Measurements from ENCODE around the gene MEIS1. TPM values are rescaled to one million over a fixed set of nuclear protein-coding genes. Genes with fewer than 3 reads are reported as not detected.
A peak's percentile ranks its signal among the peaks of the same experiment; 100 is the strongest.

The MEIS1 gene
- total RNA-seq, 1 experiment from 2014 or later: 9.1 TPM

DNA sequence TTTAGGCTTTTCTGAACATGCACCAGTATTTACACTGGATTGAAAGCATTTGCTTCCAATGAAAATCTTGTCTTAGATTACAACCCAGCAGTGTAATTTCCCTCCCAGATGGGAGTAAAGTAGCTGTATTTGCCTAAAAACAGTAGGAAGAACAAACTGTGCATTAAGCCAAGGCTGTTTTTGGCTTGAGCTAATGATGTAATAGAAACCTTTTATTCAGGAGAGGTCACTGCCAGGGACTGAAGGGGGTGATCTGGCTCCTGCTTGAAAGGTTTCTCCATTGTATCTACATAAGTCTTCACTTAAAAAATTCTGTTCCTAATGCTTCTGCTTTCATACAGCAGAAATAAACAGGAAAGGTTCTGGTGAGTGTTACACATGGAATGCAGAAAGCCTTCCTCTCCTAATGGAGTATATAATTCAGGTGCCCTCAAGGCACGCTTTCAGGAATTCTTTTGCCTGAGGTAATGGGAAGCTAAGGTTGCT lies 74.4 kb downstream of the MEIS1 start:
- CTCF ChIA-PET: no interaction called here
- no peak overlapping the region for H3K4me3 ChIP-seq
- intact Hi-C loops (cut with micrococcal nuclease; ENCODE audit: unreplicated experiment): loop anchor here (1.0 to 2.0 kb wide), 2 partner anchors 15 to 75 kb away; no protein-coding TSS in a partner anchor
- H3K36me3 ChIP-seq (ENCODE audit: low read depth): no peaks in the 10 kb centered on the region
- H3K9me3 ChIP-seq (ENCODE audit: insufficient read depth, low read depth): no peaks in the 10 kb centered on the region
- H2AFZ ChIP-seq: no peak overlapping the region
- no peaks in the 10 kb centered on the region for H4K20me1 ChIP-seq (ENCODE audit: insufficient read depth)
- H3K9me2 ChIP-seq (ENCODE audit: insufficient read depth): no peaks in the 10 kb centered on the region
- H3K79me2 ChIP-seq (ENCODE audit: low read depth): no peaks in the 10 kb centered on the region
- BruUV-seq (replicated peaks): no TSS peak
- H3K4me2 ChIP-seq: peak overlapping the region; percentile 43
- POLR2A ChIA-PET (ENCODE audit: unreplicated experiment): interaction anchor here (0.6 to 0.8 kb wide), 2 partner anchors 73 to 75 kb away, joined by 5 to 7 read pairs; no protein-coding TSS in a partner anchor
- H3K27ac ChIP-seq: peak overlapping the region; percentile 68
- H3K27me3 ChIP-seq (ENCODE audit: insufficient read depth, low read depth): no peaks in the 10 kb centered on the region
- peak; percentile 48 to 89 for DNase-seq
- peaks cover 23% of the 10 kb centered on the region for H3K4me1 ChIP-seq (replicated peaks; ENCODE audit: insufficient read depth)
- TF ChIP-seq EZH2 (IDR thresholded peaks at IDR 0.05; ENCODE audit: low read depth): no peak
- TF ChIP-seq, protein P1, sequence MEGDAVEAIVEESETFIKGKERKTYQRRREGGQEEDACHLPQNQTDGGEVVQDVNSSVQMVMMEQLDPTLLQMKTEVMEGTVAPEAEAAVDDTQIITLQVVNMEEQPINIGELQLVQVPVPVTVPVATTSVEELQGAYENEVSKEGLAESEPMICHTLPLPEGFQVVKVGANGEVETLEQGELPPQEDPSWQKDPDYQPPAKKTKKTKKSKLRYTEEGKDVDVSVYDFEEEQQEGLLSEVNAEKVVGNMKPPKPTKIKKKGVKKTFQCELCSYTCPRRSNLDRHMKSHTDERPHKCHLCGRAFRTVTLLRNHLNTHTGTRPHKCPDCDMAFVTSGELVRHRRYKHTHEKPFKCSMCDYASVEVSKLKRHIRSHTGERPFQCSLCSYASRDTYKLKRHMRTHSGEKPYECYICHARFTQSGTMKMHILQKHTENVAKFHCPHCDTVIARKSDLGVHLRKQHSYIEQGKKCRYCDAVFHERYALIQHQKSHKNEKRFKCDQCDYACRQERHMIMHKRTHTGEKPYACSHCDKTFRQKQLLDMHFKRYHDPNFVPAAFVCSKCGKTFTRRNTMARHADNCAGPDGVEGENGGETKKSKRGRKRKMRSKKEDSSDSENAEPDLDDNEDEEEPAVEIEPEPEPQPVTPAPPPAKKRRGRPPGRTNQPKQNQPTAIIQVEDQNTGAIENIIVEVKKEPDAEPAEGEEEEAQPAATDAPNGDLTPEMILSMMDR (conservative IDR thresholded peaks at IDR 0.05): no peak
- H3F3A ChIP-seq (ENCODE audit: insufficient read depth, low read depth): no peaks in the 10 kb centered on the region; the same call in none of the 2 replicates

DNA sequence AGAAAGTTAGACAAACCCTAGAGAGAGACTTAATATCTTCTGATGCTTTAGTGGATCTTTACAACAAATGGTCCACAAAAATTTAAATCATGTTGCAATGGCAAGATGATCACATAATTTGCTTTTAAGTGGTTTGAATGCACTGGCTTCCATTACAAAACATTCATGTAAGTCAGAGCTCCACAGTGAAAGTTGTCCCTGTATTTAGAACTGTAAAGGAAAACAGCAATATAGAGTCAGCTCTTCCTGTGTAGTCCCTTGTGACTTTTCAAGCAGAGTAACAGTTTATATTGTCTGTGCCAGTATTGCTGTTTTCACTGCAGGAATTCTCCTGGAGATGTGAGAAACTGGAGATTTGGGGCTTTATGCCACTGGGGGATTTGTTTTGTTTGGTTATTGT lies 77.7 kb downstream of the MEIS1 start:
- Histone ChIP-seq H3K79me2 (ENCODE audit: low read depth) (no peaks in the 10 kb centered on the region), H3K4me1 (replicated peaks; ENCODE audit: insufficient read depth) (peaks cover 23% of the 10 kb centered on the region), H3F3A (ENCODE audit: insufficient read depth, low read depth) (no peaks in the 10 kb centered on the region; the same call in none of the 2 replicates), H3K4me2 (no peak overlapping the region), H4K20me1 (ENCODE audit: insufficient read depth) (no peaks in the 10 kb centered on the region), H3K4me3 (no peak overlapping the region), H3K36me3 (ENCODE audit: low read depth) (no peaks in the 10 kb centered on the region), H3K9me3 (ENCODE audit: insufficient read depth, low read depth) (no peaks in the 10 kb centered on the region), H3K9me2 (ENCODE audit: insufficient read depth) (no peaks in the 10 kb centered on the region; the same call in 1 of the 2 replicates), H2AFZ (no peak overlapping the region), H3K27ac (no peak overlapping the region), H3K27me3 (ENCODE audit: insufficient read depth, low read depth) (no peaks in the 10 kb centered on the region)
- no peak for TF ChIP-seq EZH2 (IDR thresholded peaks at IDR 0.05; ENCODE audit: low read depth)
- TF ChIP-seq, protein P1 (conservative IDR thresholded peaks at IDR 0.05): no peak
- intact Hi-C loops (cut with micrococcal nuclease; ENCODE audit: unreplicated experiment): no loop called here
- no peak for DNase-seq
- ChIA-PET POLR2A (ENCODE audit: unreplicated experiment) (no interaction called here), CTCF (no interaction called here)
- BruUV-seq (replicated peaks): no TSS peak

DNA sequence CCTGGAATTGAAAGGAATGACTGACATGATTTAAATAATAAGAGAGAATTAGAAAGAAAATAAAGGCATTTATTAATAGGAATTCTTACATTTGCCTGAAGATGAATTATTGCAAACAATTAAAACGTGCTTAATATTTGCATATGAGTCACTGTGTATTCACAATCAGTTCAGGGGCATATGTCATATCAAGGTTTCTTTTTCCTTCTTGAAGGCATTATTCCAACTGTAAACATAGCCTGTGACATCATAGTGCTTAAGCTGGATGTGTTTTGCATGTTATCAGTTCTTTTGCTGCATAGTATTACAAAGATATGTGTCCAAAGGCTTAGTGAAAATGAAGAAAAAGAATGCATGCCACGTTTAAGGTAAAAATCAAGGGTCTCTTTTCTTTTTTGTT lies 80.8 kb downstream of the MEIS1 start:
- no peaks in the 10 kb centered on the region; the same call in 1 of the 2 replicates for H3K9me2 ChIP-seq (ENCODE audit: insufficient read depth)
- H4K20me1 ChIP-seq (ENCODE audit: insufficient read depth): no peaks in the 10 kb centered on the region
- no peak overlapping the region for H3K27ac ChIP-seq
- H3F3A ChIP-seq (ENCODE audit: insufficient read depth, low read depth): no peaks in the 10 kb centered on the region
- ChIA-PET POLR2A (ENCODE audit: unreplicated experiment) (no interaction called here), CTCF (no interaction called here)
- H3K4me2 ChIP-seq: no peak overlapping the region
- H2AFZ ChIP-seq: no peak overlapping the region
- H3K36me3 ChIP-seq (ENCODE audit: low read depth): no peaks in the 10 kb centered on the region
- H3K79me2 ChIP-seq (ENCODE audit: low read depth): no peaks in the 10 kb centered on the region
- no peaks in the 10 kb centered on the region for H3K4me1 ChIP-seq (replicated peaks; ENCODE audit: insufficient read depth)
- no peak overlapping the region for H3K4me3 ChIP-seq
- H3K9me3 ChIP-seq (ENCODE audit: insufficient read depth, low read depth): no peaks in the 10 kb centered on the region
- DNase-seq: no peak
- H3K27me3 ChIP-seq (ENCODE audit: insufficient read depth, low read depth): no peaks in the 10 kb centered on the region
- TF ChIP-seq, protein P1 (conservative IDR thresholded peaks at IDR 0.05): no peak
- TF ChIP-seq EZH2 (IDR thresholded peaks at IDR 0.05; ENCODE audit: low read depth): no peak
- no TSS peak for BruUV-seq (replicated peaks)
- intact Hi-C loops (cut with micrococcal nuclease; ENCODE audit: unreplicated experiment): no loop called here
